Testis (tissue), 5 donors: ENCODE measurements around the gene KRTAP1-5. TPM values are rescaled to one million over a fixed set of nuclear protein-coding genes. Genes with fewer than 3 reads are reported as not detected.

Source experiments
- DNase-seq: peaks from one replicate; pipeline ENCODE4 v3.0.0-alpha.2; 2019
- H3K27ac ChIP-seq, 2 donors: fragments of 200-600 bp; sonication (generic); one replicate each; pipeline ENCODE4 v1.5.1; 2019
- H3K27me3 ChIP-seq: fragments of 200-600 bp; sonication (generic); one replicate; pipeline ENCODE4 v1.5.1; 2019
- H3K36me3 ChIP-seq: fragments of 200-600 bp; sonication (generic); one replicate; pipeline ENCODE4 v1.5.1; 2017; ENCODE audit warnings: low read depth; ENCODE audit errors: missing control alignments
- H3K4me1 ChIP-seq: fragments of 200-600 bp; sonication (generic); one replicate; pipeline ENCODE4 v1.5.1; 2019
- H3K4me3 ChIP-seq, 2 donors: fragments of 200-600 bp; sonication (generic); one replicate each; pipeline ENCODE4 v1.5.1; 2017 to 2019
- H3K9me3 ChIP-seq: fragments of 200-600 bp; sonication (generic); one replicate; pipeline ENCODE4 v1.5.1; 2017
- POLR2A ChIP-seq: fragments of 450-650 bp; IDR thresholded peaks from one replicate; pipeline ENCODE4 v1.6.1; 2017; ENCODE audit warnings: antibody characterized with exemption, mild to moderate bottlenecking, moderate library complexity
- WGBS, 2 donors: methylation state at CpG; one replicate each; pipeline ENCODE4 v1.1.5; 2018; 5-methylcytosine and 5-hydroxymethylcytosine counted together
- intact Hi-C: fragments of 100-400 bp; cut with DNase I; formaldehyde crosslinking; loops from one replicate; pipeline ENCODE4 v1.15.1; 2023; ENCODE audit warnings: low total_unique reads
- long read RNA-seq, 2 donors: transcript quantifications; one replicate each; lab custom pipeline, GENCODE V29; 2026
- polyA plus RNA-seq: library from polyadenylated mRNA; stranded (reverse); fragments of 350-450 nt; fragmentation: Illumina TruSeq; extraction: RNeasy Lipid Tissue Mini Kit (QIAGEN cat#74804); gene quantifications from one replicate; pipeline ENCODE4 v1.2.3, GENCODE V29; 2014; ENCODE audit warnings: low read depth, low replicate concordance; ENCODE audit not compliant: insufficient read depth
- total RNA-seq, 2 donors: library from RNA; depleted of rRNA; stranded (reverse); fragments of >200 nt; gene quantifications; one replicate each; pipeline ENCODE4 v1.2.3, GENCODE V29; 2016
- TF ChIP-seq, protein P1 (sequence below), 3 experiments: fragments of 450-650 bp in 2 of 3; fragments of 200-600 bp in 1 of 3; sonication (generic) in 1 of 3; IDR thresholded peaks; one replicate each; pipeline ENCODE4 v1.5.1; 2016 to 2019; ENCODE audit warnings: antibody characterized with exemption in 3 of 3, mild to moderate bottlenecking in 2 of 3, moderate library complexity in 1 of 3

Gene KRTAP1-5, protein sequence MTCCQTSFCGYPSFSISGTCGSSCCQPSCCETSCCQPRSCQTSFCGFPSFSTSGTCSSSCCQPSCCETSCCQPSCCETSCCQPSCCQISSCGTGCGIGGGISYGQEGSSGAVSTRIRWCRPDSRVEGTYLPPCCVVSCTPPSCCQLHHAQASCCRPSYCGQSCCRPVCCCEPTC
- total RNA-seq = not detected
- not detected for polyA plus RNA-seq
- long read RNA-seq, donor 1, partial matches to known transcripts = 0 of 1 reads
- long read RNA-seq, donor 1, other reads (novel, unspliced or antisense) = 0 of 1 reads
- long read RNA-seq, donor 2 = 0 reads

DNA sequence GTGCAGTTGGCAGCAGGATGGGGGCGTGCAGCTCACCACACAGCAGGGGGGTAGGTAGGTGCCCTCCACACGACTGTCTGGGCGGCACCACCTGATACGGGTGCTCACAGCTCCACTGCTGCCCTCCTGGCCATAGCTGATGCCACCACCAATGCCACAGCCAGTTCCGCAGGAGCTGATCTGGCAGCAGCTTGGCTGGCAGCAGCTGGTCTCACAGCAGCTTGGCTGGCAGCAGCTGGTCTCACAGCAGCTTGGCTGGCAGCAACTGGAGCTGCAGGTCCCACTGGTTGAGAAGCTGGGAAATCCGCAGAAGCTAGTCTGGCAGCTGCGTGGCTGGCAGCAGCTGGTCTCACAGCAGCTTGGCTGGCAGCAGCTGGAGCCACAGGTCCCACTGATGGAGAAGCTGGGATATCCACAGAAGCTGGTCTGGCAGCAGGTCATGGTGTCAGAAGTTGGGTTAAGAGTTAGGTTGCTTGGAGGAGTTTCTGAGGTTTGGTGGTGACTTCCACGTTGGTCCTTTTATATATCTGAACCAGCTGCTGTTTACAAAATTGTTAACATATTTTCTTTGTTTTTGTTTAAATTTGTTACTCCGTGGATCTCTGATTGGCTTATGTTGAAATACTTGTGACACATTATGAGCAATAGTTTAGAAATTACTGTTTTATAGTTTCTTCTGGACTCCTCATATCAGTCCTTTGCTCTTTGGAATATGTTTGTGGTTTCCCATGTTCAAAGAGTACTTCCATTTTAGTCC, at the start of gene KRTAP1-5:
TSS of gene KRTAP1-5 (minus strand) at position 494 of the 757 bp plus-strand sequence. CDS start at position 441, 53 bp downstream.
- intact Hi-C loops = no loop called here
- no peaks in the 10 kb centered on the region for H3K9me3 ChIP-seq
- no peaks in the 10 kb centered on the region for H3K27me3 ChIP-seq
- no peak within 1 kb of the TSS for H3K27ac ChIP-seq
- WGBS, 2 donors = 74 to 87% methylated on average over 4 to 9 of the region's 9 CpGs
- no peaks in the 10 kb centered on the region for H3K36me3 ChIP-seq
- H3K4me3 ChIP-seq = no peak within 1 kb of the TSS
- no peaks in the 10 kb centered on the region for H3K4me1 ChIP-seq
- DNase-seq = no peak
- TF ChIP-seq, protein P1, sequence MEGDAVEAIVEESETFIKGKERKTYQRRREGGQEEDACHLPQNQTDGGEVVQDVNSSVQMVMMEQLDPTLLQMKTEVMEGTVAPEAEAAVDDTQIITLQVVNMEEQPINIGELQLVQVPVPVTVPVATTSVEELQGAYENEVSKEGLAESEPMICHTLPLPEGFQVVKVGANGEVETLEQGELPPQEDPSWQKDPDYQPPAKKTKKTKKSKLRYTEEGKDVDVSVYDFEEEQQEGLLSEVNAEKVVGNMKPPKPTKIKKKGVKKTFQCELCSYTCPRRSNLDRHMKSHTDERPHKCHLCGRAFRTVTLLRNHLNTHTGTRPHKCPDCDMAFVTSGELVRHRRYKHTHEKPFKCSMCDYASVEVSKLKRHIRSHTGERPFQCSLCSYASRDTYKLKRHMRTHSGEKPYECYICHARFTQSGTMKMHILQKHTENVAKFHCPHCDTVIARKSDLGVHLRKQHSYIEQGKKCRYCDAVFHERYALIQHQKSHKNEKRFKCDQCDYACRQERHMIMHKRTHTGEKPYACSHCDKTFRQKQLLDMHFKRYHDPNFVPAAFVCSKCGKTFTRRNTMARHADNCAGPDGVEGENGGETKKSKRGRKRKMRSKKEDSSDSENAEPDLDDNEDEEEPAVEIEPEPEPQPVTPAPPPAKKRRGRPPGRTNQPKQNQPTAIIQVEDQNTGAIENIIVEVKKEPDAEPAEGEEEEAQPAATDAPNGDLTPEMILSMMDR (IDR thresholded peaks at IDR 0.05) = no peak
- TF ChIP-seq POLR2A = no peak

DNA sequence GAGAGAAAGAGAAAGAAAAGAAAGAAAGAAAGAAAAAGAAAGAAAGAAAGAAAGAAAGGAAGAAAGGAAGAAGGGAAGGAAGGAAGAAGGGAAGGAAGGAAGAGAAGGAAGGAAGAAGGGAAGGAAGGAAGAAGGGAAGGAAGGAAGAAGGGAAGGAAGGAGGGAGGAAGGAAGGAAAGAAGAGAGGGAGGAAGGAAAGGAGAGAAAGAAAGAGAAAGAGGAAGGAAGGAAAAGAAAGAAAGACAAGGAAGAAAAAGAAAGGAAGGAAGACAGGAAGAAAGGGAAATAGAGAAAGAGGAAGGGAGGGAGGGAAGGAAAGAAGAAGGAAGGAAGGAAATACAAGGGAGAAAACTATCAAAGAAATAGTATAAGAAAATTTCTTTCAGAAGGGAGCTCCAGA, 49.8 kb upstream of the KRTAP1-5 start:
- DNase-seq = no peak
- H3K4me1 ChIP-seq = no peaks in the 10 kb centered on the region
- H3K27me3 ChIP-seq = no peaks in the 10 kb centered on the region
- H3K4me3 ChIP-seq = no peak overlapping the region
- no peaks in the 10 kb centered on the region for H3K9me3 ChIP-seq
- H3K27ac ChIP-seq = no peak overlapping the region
- H3K36me3 ChIP-seq = no peaks in the 10 kb centered on the region
- TF ChIP-seq POLR2A = no peak
- TF ChIP-seq, protein P1 (IDR thresholded peaks at IDR 0.05) = no peak
- intact Hi-C loops = no loop called here

DNA sequence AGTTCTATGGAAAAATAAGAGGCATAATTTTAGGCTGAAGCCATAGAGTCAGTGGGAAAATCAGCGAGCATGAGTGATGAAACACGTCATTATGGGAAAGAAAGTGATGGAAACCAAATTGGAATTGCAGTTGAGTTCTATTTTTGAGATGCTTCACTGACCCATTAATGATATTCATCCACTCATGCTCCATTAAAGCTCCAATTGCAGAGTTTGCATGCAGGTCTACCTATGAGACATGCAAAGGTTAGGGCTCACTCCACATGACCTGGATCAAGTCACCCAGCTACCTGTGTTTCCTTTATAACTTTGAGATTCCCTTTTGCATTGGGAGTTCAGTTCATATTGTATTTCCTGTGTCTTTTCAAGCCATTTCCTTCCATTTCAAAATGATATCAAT, 46.7 kb upstream of the KRTAP1-5 start:
- H3K36me3 ChIP-seq = no peaks in the 10 kb centered on the region
- H3K9me3 ChIP-seq = no peaks in the 10 kb centered on the region
- no peaks in the 10 kb centered on the region for H3K27me3 ChIP-seq
- intact Hi-C loops = no loop called here
- H3K27ac ChIP-seq = no peak overlapping the region
- H3K4me1 ChIP-seq = no peaks in the 10 kb centered on the region
- 93 to 94% methylated on average over 2 of the region's 2 CpGs for WGBS, 2 donors
- TF ChIP-seq, protein P1 (IDR thresholded peaks at IDR 0.05) = no peak
- no peak overlapping the region for H3K4me3 ChIP-seq
- no peak for DNase-seq

DNA sequence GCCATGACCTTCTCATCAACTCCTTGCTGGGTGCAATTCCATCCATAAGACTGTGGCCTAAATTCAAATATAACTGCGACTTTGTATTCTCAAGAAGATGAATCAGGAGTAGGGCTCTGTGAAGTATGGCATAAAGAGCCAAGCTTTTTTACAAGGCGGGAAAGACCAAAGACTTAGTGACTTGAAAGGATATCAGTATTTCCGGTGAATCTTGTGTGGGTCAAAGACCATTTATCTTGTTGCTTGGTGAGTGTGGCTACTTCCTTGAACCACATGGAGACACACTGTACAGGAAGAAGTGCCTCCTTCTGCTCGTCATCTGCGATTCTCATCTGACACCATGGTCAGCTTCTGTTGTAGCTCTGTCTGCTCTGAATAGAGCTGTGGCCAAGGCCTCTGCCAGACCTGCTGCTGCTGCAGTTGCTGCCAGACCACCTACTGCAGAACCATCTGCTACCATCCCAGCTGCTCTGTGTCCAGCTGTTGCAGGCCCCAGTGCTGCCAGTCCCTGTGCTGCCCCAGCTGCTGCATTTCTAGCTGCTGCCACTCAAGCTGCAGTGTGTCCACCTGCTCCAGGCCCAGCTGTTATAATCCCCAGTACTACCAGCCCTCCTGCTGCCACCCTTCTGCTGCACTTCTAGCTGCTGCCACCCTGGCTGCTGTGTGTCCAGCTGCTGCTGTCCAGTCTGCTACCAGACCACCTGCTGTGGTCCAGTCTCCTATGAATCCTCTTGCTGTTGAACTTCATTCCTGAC, 44.8 kb upstream of the KRTAP1-5 start:
- Histone ChIP-seq H3K4me3 (no peak overlapping the region), H3K27me3 (no peaks in the 10 kb centered on the region), H3K4me1 (no peaks in the 10 kb centered on the region), H3K9me3 (no peaks in the 10 kb centered on the region), H3K36me3 (no peaks in the 10 kb centered on the region), H3K27ac (no peak overlapping the region)
- TF ChIP-seq POLR2A = no peak
- TF ChIP-seq, protein P1 (IDR thresholded peaks at IDR 0.05) = no peak
- WGBS, 2 donors = 76 to 98% methylated on average over 5 of the region's 5 CpGs
- no peak for DNase-seq
- intact Hi-C loops = no loop called here
